Measurements from ENCODE around the gene PHRF1.
A peak's percentile ranks its signal among the peaks of the same experiment; 100 is the strongest.

PHRF1 gene

GRCh38 chr11:538431-539051, 37.7 kb upstream of the PHRF1 start:
- Histone ChIP-seq H3K27me3 (replicated peaks; ENCODE audit: control insufficient read depth, insufficient read depth, low read length) (no peaks in the 10 kb centered on the region), H3K4me3 (replicated peaks; ENCODE audit: low read depth, low read length) (no peak overlapping the region), H3K36me3 (ENCODE audit: control insufficient read depth, insufficient read depth, low read length) (peaks cover under 1% of the 10 kb centered on the region)
- DNase-seq (ENCODE audit: extremely low read depth, insufficient read length), result peak; percentile 16
- TF ChIP-seq CTCF (IDR thresholded peaks at IDR 0.05; ENCODE audit: insufficient read depth, low read length, poor library complexity, severe bottlenecking), result no peak

- H3K4me3 ChIP-seq (replicated peaks; ENCODE audit: low read depth, low read length), result no peak overlapping the region
- no peak for DNase-seq (ENCODE audit: extremely low read depth, insufficient read length)
- no peaks in the 10 kb centered on the region; the same call in 1 of the 2 replicates for H3K36me3 ChIP-seq (ENCODE audit: control insufficient read depth, insufficient read depth, low read length)
- H3K27me3 ChIP-seq (replicated peaks; ENCODE audit: control insufficient read depth, insufficient read depth, low read length), result no peaks in the 10 kb centered on the region
- no peak for TF ChIP-seq CTCF (IDR thresholded peaks at IDR 0.05; ENCODE audit: insufficient read depth, low read length, poor library complexity, severe bottlenecking)
Observed at GRCh38 chr11:539971-540481, 36.2 kb upstream of the PHRF1 start.

GRCh38 chr11:540583-541432, 35.5 kb upstream of the PHRF1 start:
- no peak for TF ChIP-seq CTCF (IDR thresholded peaks at IDR 0.05; ENCODE audit: insufficient read depth, low read length, poor library complexity, severe bottlenecking)
- Histone ChIP-seq H3K27me3 (replicated peaks; ENCODE audit: control insufficient read depth, insufficient read depth, low read length) (no peaks in the 10 kb centered on the region), H3K4me3 (replicated peaks; ENCODE audit: low read depth, low read length) (no peak overlapping the region), H3K36me3 (ENCODE audit: control insufficient read depth, insufficient read depth, low read length) (no peaks in the 10 kb centered on the region; the same call in 1 of the 2 replicates)
- no peak for DNase-seq (ENCODE audit: extremely low read depth, insufficient read length)

- Histone ChIP-seq H3K36me3 (ENCODE audit: control insufficient read depth, insufficient read depth, low read length) (no peaks in the 10 kb centered on the region; the same call in 1 of the 2 replicates), H3K27me3 (replicated peaks; ENCODE audit: control insufficient read depth, insufficient read depth, low read length) (no peaks in the 10 kb centered on the region), H3K4me3 (replicated peaks; ENCODE audit: low read depth, low read length) (no peak overlapping the region)
- peak; percentile 15 for DNase-seq (ENCODE audit: extremely low read depth, insufficient read length)
- TF ChIP-seq CTCF (IDR thresholded peaks at IDR 0.05; ENCODE audit: insufficient read depth, low read length, poor library complexity, severe bottlenecking), result no peak
Observed at GRCh38 chr11:541433-541885, 34.8 kb upstream of the PHRF1 start.

- Histone ChIP-seq H3K27me3 (replicated peaks; ENCODE audit: control insufficient read depth, insufficient read depth, low read length) (no peaks in the 10 kb centered on the region), H3K36me3 (ENCODE audit: control insufficient read depth, insufficient read depth, low read length) (no peaks in the 10 kb centered on the region; the same call in 1 of the 2 replicates), H3K4me3 (replicated peaks; ENCODE audit: low read depth, low read length) (no peak overlapping the region)
- no peak for DNase-seq (ENCODE audit: extremely low read depth, insufficient read length)
- no peak for TF ChIP-seq CTCF (IDR thresholded peaks at IDR 0.05; ENCODE audit: insufficient read depth, low read length, poor library complexity, severe bottlenecking)
Observed at GRCh38 chr11:544817-545166, 31.5 kb upstream of the PHRF1 start.
